Mesenchymal stem cell (in vitro differentiated cells and primary cell): ENCODE results near the gene MAP3K15.

ENCODE experiments used
- DNase-seq: peaks from one replicate; pipeline ENCODE4 v3.0.0-alpha.2; 2013
- H2AFZ ChIP-seq: one replicate; pipeline ENCODE4 v1.6.1; 2013; ENCODE audit warnings: low read depth, mild to moderate bottlenecking, control low read depth, inconsistent platforms, low read length, moderate library complexity
- H2AK5ac ChIP-seq: 2 replicates; pipeline ENCODE4 v1.6.1; 2013; ENCODE audit warnings: low read length, moderate library complexity, mild to moderate bottlenecking, inconsistent platforms; ENCODE audit not compliant: severe bottlenecking
- H2BK120ac ChIP-seq: one replicate; pipeline ENCODE4 v1.6.1; 2013; ENCODE audit warnings: low read depth, mild to moderate bottlenecking, inconsistent platforms, low read length, moderate library complexity
- H2BK12ac ChIP-seq, 2 experiments: one replicate each; pipeline ENCODE4 v1.6.1; 2013; ENCODE audit warnings: inconsistent platforms in 2 of 2, low read length in 2 of 2, mild to moderate bottlenecking in 2 of 2, moderate library complexity in 2 of 2, control low read depth in 1 of 2
- H2BK15ac ChIP-seq: one replicate; pipeline ENCODE4 v1.6.1; 2013; ENCODE audit warnings: mild to moderate bottlenecking, low read depth, inconsistent platforms; ENCODE audit not compliant: poor library complexity, severe bottlenecking
- H2BK5ac ChIP-seq: 2 replicates; pipeline ENCODE4 v1.6.1; 2013; ENCODE audit warnings: low read depth, mild to moderate bottlenecking, low read length, control low read depth, inconsistent platforms; ENCODE audit not compliant: poor library complexity, severe bottlenecking
- H3K14ac ChIP-seq, 2 experiments: one replicate each; pipeline ENCODE4 v1.6.1; 2013; ENCODE audit warnings: inconsistent platforms in 2 of 2, low read length in 2 of 2, control low read depth in 1 of 2, mild to moderate bottlenecking in 1 of 2, moderate library complexity in 1 of 2
- H3K18ac ChIP-seq, 2 experiments: one replicate each; pipeline ENCODE4 v1.6.1; 2013; ENCODE audit warnings: inconsistent platforms in 2 of 2, low read length in 2 of 2, control low read depth in 1 of 2, low read depth in 1 of 2, mild to moderate bottlenecking in 1 of 2
- H3K23ac ChIP-seq, 2 experiments: one replicate each; pipeline ENCODE4 v1.6.1; 2013; ENCODE audit warnings: inconsistent platforms in 2 of 2, low read length in 2 of 2, mild to moderate bottlenecking in 2 of 2, moderate library complexity in 2 of 2, control low read depth in 1 of 2
- H3K27ac ChIP-seq: 2 replicates; pipeline ENCODE4 v1.5.1; 2013; ENCODE audit warnings: mild to moderate bottlenecking, moderate library complexity, low read length, control low read depth, inconsistent platforms; ENCODE audit not compliant: poor library complexity, severe bottlenecking
- H3K27me3 ChIP-seq, 2 experiments: 2 replicates each; pipeline versions ENCODE4 v1.6.1 to v1.7.0; 2013; ENCODE audit warnings: low read length in 2 of 2, mild to moderate bottlenecking in 2 of 2, moderate library complexity in 2 of 2, control low read depth in 1 of 2, inconsistent platforms in 1 of 2; ENCODE audit not compliant: control insufficient read depth in 1 of 2, insufficient read depth in 1 of 2
- H3K36me3 ChIP-seq, 2 experiments: 2 replicates each; pipeline versions ENCODE4 v1.6.1 to v1.7.0; 2013; ENCODE audit warnings: low read length in 2 of 2, control low read depth in 1 of 2, inconsistent platforms in 1 of 2, low read depth in 1 of 2, mild to moderate bottlenecking in 1 of 2; ENCODE audit not compliant: insufficient read depth in 2 of 2, control insufficient read depth in 1 of 2
- H3K4ac ChIP-seq, 2 experiments: one replicate each; pipeline ENCODE4 v1.6.1; 2013; ENCODE audit warnings: inconsistent platforms in 2 of 2, low read length in 2 of 2, mild to moderate bottlenecking in 2 of 2, moderate library complexity in 2 of 2, control low read depth in 1 of 2, low read depth in 1 of 2
- H3K4me1 ChIP-seq: 2 replicates; pipeline ENCODE4 v1.6.1; 2013; ENCODE audit warnings: low read depth, low read length, control low read depth; ENCODE audit not compliant: control insufficient read depth, insufficient read depth
- H3K4me2 ChIP-seq: 2 replicates; pipeline ENCODE4 v1.6.1; 2013; ENCODE audit warnings: low read length, mild to moderate bottlenecking, inconsistent platforms; ENCODE audit not compliant: poor library complexity, severe bottlenecking
- H3K4me3 ChIP-seq, 2 experiments: 2 replicates each; pipeline versions ENCODE4 v1.5.1 to v1.7.0; 2013; ENCODE audit warnings: low read length in 2 of 2, mild to moderate bottlenecking in 2 of 2, control low read depth in 1 of 2, low read depth in 1 of 2; ENCODE audit not compliant: insufficient read depth in 1 of 2
- H3K79me1 ChIP-seq: replicated peaks from 2 replicates; pipeline ENCODE4 v1.6.1; 2013; ENCODE audit warnings: mild to moderate bottlenecking, control low read depth, low read length, inconsistent platforms; ENCODE audit not compliant: poor library complexity, severe bottlenecking
- H3K9ac ChIP-seq: 2 replicates; pipeline ENCODE4 v1.7.0; 2013; ENCODE audit warnings: mild to moderate bottlenecking, low read length, moderate library complexity
- H3K9me3 ChIP-seq: 2 replicates; pipeline ENCODE4 v1.7.0; 2013; ENCODE audit warnings: mild to moderate bottlenecking, low read length; ENCODE audit not compliant: control insufficient read depth
- H4K8ac ChIP-seq: one replicate; pipeline ENCODE4 v1.6.1; 2013; ENCODE audit warnings: inconsistent platforms, mild to moderate bottlenecking, low read length, moderate library complexity
- H4K91ac ChIP-seq: one replicate; pipeline ENCODE4 v1.6.1; 2013; ENCODE audit warnings: mild to moderate bottlenecking, low read length, inconsistent platforms
- WGBS: methylation state at CpG from one replicate; pipeline ENCODE4 v1.1.7; 2013; ENCODE audit warnings: mixed read lengths; 5-methylcytosine and 5-hydroxymethylcytosine counted together

The MAP3K15 gene

DNA sequence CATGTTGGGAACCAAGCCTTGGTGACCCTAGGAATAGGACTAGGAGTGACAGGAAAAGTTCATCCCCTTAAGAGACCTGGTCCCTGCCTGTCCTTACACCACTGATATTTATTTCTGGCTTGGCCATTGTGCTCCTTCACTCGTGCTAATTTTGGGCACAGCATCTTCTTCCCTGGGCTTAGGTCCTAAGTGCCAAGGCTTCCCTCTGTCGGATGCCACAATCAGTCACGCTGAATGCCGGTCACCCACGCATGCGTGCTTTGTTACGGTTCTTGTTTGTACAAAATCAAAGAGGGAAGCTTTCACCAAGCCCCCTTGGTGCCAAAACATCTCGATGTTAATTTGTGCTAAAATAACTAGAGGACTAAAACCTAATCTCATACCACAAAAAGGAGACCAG lies 17.4 kb upstream of the MAP3K15 start:
- no peaks in the 10 kb centered on the region for H3K9me3 ChIP-seq
- H3K27me3 ChIP-seq: no peaks in the 10 kb centered on the region
- H3K18ac ChIP-seq: no peak overlapping the region
- no peak overlapping the region for H3K27ac ChIP-seq
- no peak overlapping the region for H2BK15ac ChIP-seq
- no peak overlapping the region for H3K14ac ChIP-seq
- WGBS: 94% methylated on average over 7 of the region's 8 CpGs
- no peak overlapping the region for H4K8ac ChIP-seq
- H2BK120ac ChIP-seq: no peak overlapping the region
- no peak overlapping the region for H2AK5ac ChIP-seq
- H3K9ac ChIP-seq: no peak overlapping the region
- no peak overlapping the region for H3K23ac ChIP-seq
- H4K91ac ChIP-seq: no peak overlapping the region
- H3K4me2 ChIP-seq: no peak overlapping the region
- no peak overlapping the region for H2BK12ac ChIP-seq
- no peak overlapping the region for H2BK5ac ChIP-seq
- no peak for DNase-seq
- H3K4ac ChIP-seq: no peak overlapping the region
- H2AFZ ChIP-seq: no peak overlapping the region
- no peaks in the 10 kb centered on the region for H3K4me1 ChIP-seq
- no peaks in the 10 kb centered on the region for H3K79me1 ChIP-seq
- peaks cover 5 to 24% of the 10 kb centered on the region in 2 experiments for H3K36me3 ChIP-seq
- H3K4me3 ChIP-seq: no peak overlapping the region

DNA sequence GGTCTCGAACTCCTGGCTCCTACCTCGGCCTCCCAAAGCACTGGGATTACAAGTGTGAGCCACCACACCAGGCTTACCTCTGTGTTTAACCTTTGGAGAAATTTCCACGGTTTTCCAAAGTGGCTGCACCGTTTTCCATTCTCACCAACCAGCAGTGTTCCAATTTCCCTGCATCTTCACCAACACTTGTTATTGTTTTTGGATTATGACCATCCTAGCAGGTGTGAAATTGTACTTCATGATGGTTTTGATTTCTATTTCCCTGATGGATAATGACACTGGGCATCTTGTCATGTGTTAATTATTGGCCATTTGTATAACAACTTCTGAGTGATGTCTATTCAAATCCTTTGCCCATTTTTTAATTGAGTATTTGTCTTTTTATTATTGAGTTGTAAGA lies 2.7 kb upstream of the MAP3K15 start:
- no peak overlapping the region for H2AFZ ChIP-seq
- peaks cover 4% of the 10 kb centered on the region for H3K4me1 ChIP-seq
- H4K8ac ChIP-seq: no peak overlapping the region
- no peak overlapping the region for H3K9ac ChIP-seq
- no peak overlapping the region for H2BK120ac ChIP-seq
- H3K4ac ChIP-seq: no peak overlapping the region
- no peak overlapping the region for H3K18ac ChIP-seq
- H3K27ac ChIP-seq: no peak overlapping the region
- no peak overlapping the region for H4K91ac ChIP-seq
- H3K14ac ChIP-seq: no peak overlapping the region
- no peak overlapping the region for H3K23ac ChIP-seq
- H2BK15ac ChIP-seq: no peak overlapping the region
- H3K27me3 ChIP-seq: peaks cover 10 to 33% of the 10 kb centered on the region in 2 experiments
- no peak overlapping the region for H2AK5ac ChIP-seq
- no peak overlapping the region for H3K4me2 ChIP-seq
- H3K36me3 ChIP-seq: no peaks in the 10 kb centered on the region
- H3K9me3 ChIP-seq: peaks cover 13% of the 10 kb centered on the region
- H2BK5ac ChIP-seq: no peak overlapping the region
- no peak overlapping the region for H2BK12ac ChIP-seq
- no peaks in the 10 kb centered on the region for H3K79me1 ChIP-seq
- no peak overlapping the region for H3K4me3 ChIP-seq
- WGBS: 41% methylated on average over 2 of the region's 4 CpGs
- DNase-seq: no peak

DNA sequence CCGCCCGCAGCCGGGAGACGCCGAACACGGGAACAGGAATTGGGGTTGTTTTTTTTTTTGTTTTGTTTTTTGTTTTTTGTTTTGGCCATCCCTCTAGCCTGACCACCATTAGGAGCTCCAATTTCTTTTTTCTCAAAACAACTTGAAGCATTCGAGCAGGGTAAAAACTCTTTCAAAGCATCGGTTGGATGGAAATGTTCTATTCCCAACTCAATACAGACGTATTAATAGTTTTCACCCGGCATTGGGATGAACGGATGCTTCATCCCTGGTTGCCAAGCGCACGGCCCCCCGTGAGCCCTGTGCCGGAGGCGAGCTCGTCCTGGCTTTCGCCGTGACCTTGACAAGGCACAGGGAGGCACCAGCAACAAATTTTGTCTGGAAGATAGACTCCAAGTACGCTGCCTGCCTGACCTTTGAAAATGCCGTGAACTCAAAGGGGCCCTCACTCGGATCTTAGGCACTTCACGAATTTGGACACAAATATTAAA lies 352 bp upstream of the MAP3K15 start:
- H3K4me3 ChIP-seq: peak overlapping the region in 1 of 2 experiments; percentile 44
- peaks cover 9% of the 10 kb centered on the region for H3K9me3 ChIP-seq
- H3K4me2 ChIP-seq: no peak overlapping the region
- H3K18ac ChIP-seq: no peak overlapping the region
- 6% methylated on average over 11 of the region's 23 CpGs for WGBS
- no peak overlapping the region for H2AK5ac ChIP-seq
- H3K27ac ChIP-seq: no peak overlapping the region
- no peak for DNase-seq
- no peak overlapping the region for H2AFZ ChIP-seq
- no peak overlapping the region for H3K23ac ChIP-seq
- no peak overlapping the region for H3K14ac ChIP-seq
- no peak overlapping the region for H4K8ac ChIP-seq
- no peak overlapping the region for H2BK120ac ChIP-seq
- no peaks in the 10 kb centered on the region for H3K36me3 ChIP-seq
- no peak overlapping the region for H3K4ac ChIP-seq
- no peak overlapping the region for H2BK15ac ChIP-seq
- H3K27me3 ChIP-seq: peaks cover 10 to 35% of the 10 kb centered on the region in 2 experiments
- no peak overlapping the region for H2BK12ac ChIP-seq
- no peak overlapping the region for H2BK5ac ChIP-seq
- H3K9ac ChIP-seq: no peak overlapping the region
- H3K79me1 ChIP-seq: no peaks in the 10 kb centered on the region
- H3K4me1 ChIP-seq: peaks cover 4% of the 10 kb centered on the region
- H4K91ac ChIP-seq: no peak overlapping the region

DNA sequence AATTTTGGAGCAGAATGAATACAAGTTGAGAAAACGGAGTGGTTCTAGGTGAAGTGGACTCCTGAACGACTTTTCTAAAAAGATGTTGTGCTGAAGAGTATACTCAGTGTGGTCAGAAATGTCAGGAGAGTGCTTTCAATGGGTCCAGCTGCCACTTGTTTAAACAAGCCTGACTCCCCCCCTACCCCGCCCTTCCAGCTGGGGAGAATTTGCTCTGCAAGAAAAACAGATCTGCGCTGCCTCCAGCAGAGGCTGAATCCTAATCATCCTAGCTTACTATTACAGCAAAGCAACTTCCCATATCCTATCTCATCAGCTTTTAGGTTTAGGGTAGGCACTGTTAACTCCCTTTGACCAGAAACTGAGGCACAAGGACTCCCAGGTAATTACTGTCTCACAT lies 1.9 kb downstream of the MAP3K15 start:
- Histone ChIP-seq H3K27ac (no peak overlapping the region), H3K4ac (no peak overlapping the region), H3K79me1 (no peaks in the 10 kb centered on the region), H2BK12ac (no peak overlapping the region), H3K9ac (no peak overlapping the region), H4K8ac (no peak overlapping the region), H2BK5ac (no peak overlapping the region), H3K9me3 (peaks cover 14% of the 10 kb centered on the region), H2BK120ac (no peak overlapping the region), H3K27me3 (peaks cover 10 to 28% of the 10 kb centered on the region in 2 experiments), H3K23ac (no peak overlapping the region), H2BK15ac (no peak overlapping the region), H3K4me2 (no peak overlapping the region), H3K4me3 (no peak overlapping the region), H3K36me3 (no peaks in the 10 kb centered on the region), H3K18ac (no peak overlapping the region), H3K4me1 (peaks cover 4% of the 10 kb centered on the region), H2AK5ac (no peak overlapping the region), H3K14ac (no peak overlapping the region), H2AFZ (no peak overlapping the region), H4K91ac (no peak overlapping the region)
- WGBS: 36% methylated on average over 2 of the region's 4 CpGs
- no peak for DNase-seq
